NCI-H2107 treated with DMSO at 0.1 percent for 48 hours (cell line): ENCODE measurements around the gene BCAN.
"Not testable (repeated sequence)": the region's sequence is repeated elsewhere in the genome, so short reads cannot be mapped to it uniquely, and the experiment has no call there.

Experiments used
- DNase-seq: peaks from one replicate; lab custom pipeline; 2025; ENCODE audit not compliant: unreplicated experiment; lab: John Stamatoyannopoulos, UW

Gene BCAN

GRCh38 chr1:156641761-156642264, at the start of gene BCAN:
Gene BCAN (plus strand): TSS chr1:156642117. CDS start chr1:156646055, 3,938 bp downstream.
- no peak for DNase-seq

GRCh38 chr1:156592158-156592909, 49.6 kb upstream of the BCAN start:
- no peak for DNase-seq

- DNase-seq: no peak
These were observed 48.8 kb upstream of the BCAN start for GRCh38 chr1:156592910-156593660.

GRCh38 chr1:156593661-156593989, 48.3 kb upstream of the BCAN start:
- DNase-seq: no peak

GRCh38 chr1:156594190-156594589, 47.7 kb upstream of the BCAN start:
- DNase-seq: no peak

GRCh38 chr1:156595016-156595415, 46.9 kb upstream of the BCAN start:
- no peak for DNase-seq

GRCh38 chr1:156596426-156596825, 45.5 kb upstream of the BCAN start:
- no peak for DNase-seq

- DNase-seq: no peak
These were observed 43.8 kb upstream of the BCAN start for GRCh38 chr1:156598125-156598524.

GRCh38 chr1:156598731-156599432, 43.0 kb upstream of the BCAN start:
- no peak for DNase-seq

GRCh38 chr1:156599811-156600210, 42.1 kb upstream of the BCAN start:
- DNase-seq: no peak

GRCh38 chr1:156600733-156601121, 41.2 kb upstream of the BCAN start:
- DNase-seq: no peak

GRCh38 chr1:156601122-156601830, 40.6 kb upstream of the BCAN start, which contains the start of gene GPATCH4:
Gene GPATCH4 (minus strand): TSS chr1:156601479.
- peak; percentile 75 for DNase-seq

- DNase-seq: no peak
These were observed 40.0 kb upstream of the BCAN start for GRCh38 chr1:156601892-156602291.

- no peak for DNase-seq
These were observed 39.3 kb upstream of the BCAN start for GRCh38 chr1:156602557-156602993.

GRCh38 chr1:156607344-156607743, 34.6 kb upstream of the BCAN start:
- DNase-seq: not testable (repeated sequence)

- DNase-seq: peak; percentile 87
These were observed 33.8 kb upstream of the BCAN start for GRCh38 chr1:156608036-156608674.

GRCh38 chr1:156608981-156609380, 32.9 kb upstream of the BCAN start:
- peak; percentile 61 for DNase-seq

GRCh38 chr1:156610072-156610471, 31.8 kb upstream of the BCAN start:
- DNase-seq: not testable (repeated sequence)

GRCh38 chr1:156612666-156613065, 29.3 kb upstream of the BCAN start:
- DNase-seq: no peak

- no peak for DNase-seq
These were observed 26.0 kb upstream of the BCAN start for GRCh38 chr1:156615946-156616345.
